PC-3 (cell line): ENCODE results near the gene CKB. TPM values are rescaled to one million over a fixed set of nuclear protein-coding genes. Genes with fewer than 3 reads are reported as not detected.

Experiments
- ATAC-seq: fragments of 200-7000 bp; cut with Tn5 transposase; 2 replicates; pipeline ENCODE4 v1.9.1; 2020; ENCODE audit warnings: mild to moderate bottlenecking, moderate library complexity
- BruUV-seq: library from RNA; stranded (reverse); fragments of 400-500 nt; replicated peaks from 2 replicates; lab custom pipeline; 2021; lab: Mats Ljungman, UMichigan
- CTCF ChIA-PET: fragments of 300-600 bp; sonication (Branson Sonifier 250); formaldehyde crosslinking; loops from one replicate; lab custom pipeline; 2022; ENCODE audit warnings: antibody characterized with exemption; lab: Charles Lee
- POLR2A ChIA-PET: fragments of 300-600 bp; sonication (Branson Sonifier 250); formaldehyde crosslinking; loops from one replicate; lab custom pipeline; 2022; ENCODE audit warnings: antibody characterized with exemption; ENCODE audit not compliant: unreplicated experiment; lab: Charles Lee
- DNase-seq: peaks from one replicate; pipeline ENCODE4 v3.0.0-alpha.2; 2015
- H2AFZ ChIP-seq: fragments of 300-600 bp; sonication (generic); 2 replicates; pipeline ENCODE4 v1.6.0; 2016; ENCODE audit warnings: antibody characterized with exemption, low read length
- H3F3A ChIP-seq: fragments of 300-600 bp; sonication (generic); one replicate; pipeline ENCODE4 v1.6.0; 2017; ENCODE audit warnings: antibody characterized with exemption, low read length, control low read depth, mild to moderate bottlenecking; ENCODE audit not compliant: unreplicated experiment
- H3K27ac ChIP-seq: fragments of 300-600 bp; sonication (generic); 2 replicates; pipeline ENCODE4 v1.5.1; 2016; ENCODE audit warnings: mild to moderate bottlenecking, low read length
- H3K27me3 ChIP-seq: fragments of 300-600 bp; sonication (generic); 2 replicates; pipeline ENCODE4 v1.6.1; 2016; ENCODE audit warnings: low read length, mixed read lengths
- H3K36me3 ChIP-seq: fragments of 300-600 bp; sonication (generic); 2 replicates; pipeline ENCODE4 v1.6.1; 2016; ENCODE audit warnings: low read depth, mixed run types, low read length, mixed read lengths
- H3K4me1 ChIP-seq: fragments of 300-600 bp; sonication (generic); 2 replicates; pipeline ENCODE4 v1.5.1; 2016; ENCODE audit warnings: low read length; ENCODE audit not compliant: insufficient read depth
- H3K4me2 ChIP-seq: fragments of 300-600 bp; sonication (generic); 2 replicates; pipeline ENCODE4 v1.6.0; 2016; ENCODE audit warnings: low read length
- H3K4me3 ChIP-seq: fragments of 300-600 bp; sonication (generic); 2 replicates; pipeline ENCODE4 v1.5.1; 2016; ENCODE audit warnings: mild to moderate bottlenecking, low read length, mixed read lengths
- H3K79me2 ChIP-seq: fragments of 300-600 bp; sonication (generic); 2 replicates; pipeline ENCODE4 v1.6.1; 2017; ENCODE audit warnings: low read length, mixed read lengths
- H3K9ac ChIP-seq: fragments of 300-600 bp; sonication (generic); 2 replicates; pipeline ENCODE4 v1.6.0; 2016; ENCODE audit warnings: mild to moderate bottlenecking, low read length
- H3K9me2 ChIP-seq: fragments of 300-600 bp; sonication (generic); replicated peaks from 2 replicates; pipeline ENCODE4 v1.6.1; 2016; ENCODE audit warnings: mixed run types, low read length, mixed read lengths
- H3K9me3 ChIP-seq: fragments of 300-600 bp; sonication (generic); 2 replicates; pipeline ENCODE4 v1.6.1; 2016; ENCODE audit warnings: low read length, mixed read lengths
- H4K20me1 ChIP-seq: fragments of 300-600 bp; sonication (generic); 2 replicates; pipeline ENCODE4 v1.6.1; 2016; ENCODE audit warnings: low read length, mixed read lengths
- EZH2 ChIP-seq: fragments of 300-600 bp; sonication (generic); IDR thresholded peaks from one replicate; pipeline ENCODE4 v1.6.1; 2017; ENCODE audit warnings: antibody characterized with exemption, mild to moderate bottlenecking, low read length; ENCODE audit not compliant: unreplicated experiment
- EZH2phosphoT487 ChIP-seq: fragments of 300-600 bp; sonication (generic); IDR thresholded peaks from 2 replicates; pipeline ENCODE4 v1.6.1; 2018; ENCODE audit warnings: mild to moderate bottlenecking, antibody characterized with exemption, low read length, borderline replicate concordance
- intact Hi-C: fragments of 100-400 bp; cut with micrococcal nuclease; formaldehyde crosslinking; loops from 2 replicates; pipeline ENCODE4 v1.9.0; 2023
- total RNA-seq: library from RNA; depleted of rRNA; stranded (reverse); fragments of >200 nt; gene quantifications from 2 replicates; pipeline ENCODE4 v1.2.3, GENCODE V29; 2014
- TF ChIP-seq, protein P1 (sequence below): fragments of 300-600 bp; sonication (generic); conservative IDR thresholded peaks from 2 replicates; pipeline ENCODE4 v1.5.1; 2017; ENCODE audit warnings: antibody characterized with exemption, low read depth, mild to moderate bottlenecking, low read length

Gene CKB
- total RNA-seq, 1 experiment from 2014 or later, result 299 TPM

DNA sequence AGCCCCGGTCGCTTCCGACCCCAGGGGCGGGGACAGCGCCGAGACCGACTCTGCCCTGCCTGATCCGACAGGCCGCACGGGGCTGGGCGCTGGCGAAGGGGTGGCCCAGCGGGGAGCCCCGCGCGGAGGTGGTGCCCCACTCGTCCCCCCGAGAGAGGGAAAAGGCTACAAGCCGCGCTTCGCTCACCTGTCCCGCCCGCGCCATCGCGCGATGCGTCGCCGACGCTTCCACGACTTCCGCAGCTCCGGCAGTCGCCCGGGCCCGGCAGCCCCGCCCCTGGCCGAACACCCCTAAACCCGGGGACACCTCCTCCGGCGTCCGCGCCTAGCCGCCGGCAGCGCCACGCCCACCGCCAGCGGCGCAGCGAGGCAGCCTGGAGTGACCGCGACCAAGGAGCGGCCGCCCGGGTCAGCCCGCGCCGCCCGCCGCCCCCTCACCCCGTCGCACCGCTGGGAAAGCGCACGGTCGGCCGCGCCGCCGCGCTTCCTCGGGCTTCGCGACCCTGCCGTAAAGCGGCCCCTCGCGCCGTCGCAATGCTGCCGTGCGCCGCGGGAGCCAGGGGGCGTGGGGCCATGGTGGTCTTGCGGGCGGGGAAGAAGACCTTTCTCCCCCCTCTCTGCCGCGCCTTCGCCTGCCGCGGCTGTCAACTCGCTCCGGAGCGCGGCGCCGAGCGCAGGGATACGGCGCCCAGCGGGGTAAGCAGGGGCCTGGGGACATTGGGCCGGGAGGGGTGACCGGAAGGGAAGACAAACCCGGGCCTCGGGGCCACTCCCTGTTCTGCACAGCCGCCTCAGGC, 40.0 kb upstream of the CKB start, which contains the start of the genes BAG5 and COA8:
BAG5 (minus strand) TSS at position 229 of the 797 bp plus-strand sequence. CDS start 1,493 bp downstream, outside the sequence.
COA8 (plus strand) TSS at position 532 of the 797 bp plus-strand sequence; CDS start at position 574, 42 bp downstream.
- H3K4me2 ChIP-seq, result peak within 1 kb of the TSS; percentile 92
- no peaks in the 10 kb centered on the region for H3F3A ChIP-seq
- no peaks in the 10 kb centered on the region for H3K9me3 ChIP-seq
- H4K20me1 ChIP-seq, result peaks cover 32% of the 10 kb centered on the region
- peaks cover 41% of the 10 kb centered on the region for H3K4me1 ChIP-seq
- ATAC-seq (peak; percentile 57), DNase-seq (peak; percentile 79)
- H2AFZ ChIP-seq, result peak within 1 kb of the TSS; percentile 80
- peak within 1 kb of the TSS; percentile 84 for H3K27ac ChIP-seq
- H3K27me3 ChIP-seq, result no peaks in the 10 kb centered on the region
- intact Hi-C loops, result no loop called here
- no peaks in the 10 kb centered on the region for H3K9me2 ChIP-seq
- no TSS peak for BruUV-seq
- peak within 1 kb of the TSS; percentile 89 for H3K4me3 ChIP-seq
- peaks cover 24% of the 10 kb centered on the region for H3K36me3 ChIP-seq
- TF ChIP-seq EZH2 (no peak), EZH2phosphoT487 (no peak)
- TF ChIP-seq, protein P1, sequence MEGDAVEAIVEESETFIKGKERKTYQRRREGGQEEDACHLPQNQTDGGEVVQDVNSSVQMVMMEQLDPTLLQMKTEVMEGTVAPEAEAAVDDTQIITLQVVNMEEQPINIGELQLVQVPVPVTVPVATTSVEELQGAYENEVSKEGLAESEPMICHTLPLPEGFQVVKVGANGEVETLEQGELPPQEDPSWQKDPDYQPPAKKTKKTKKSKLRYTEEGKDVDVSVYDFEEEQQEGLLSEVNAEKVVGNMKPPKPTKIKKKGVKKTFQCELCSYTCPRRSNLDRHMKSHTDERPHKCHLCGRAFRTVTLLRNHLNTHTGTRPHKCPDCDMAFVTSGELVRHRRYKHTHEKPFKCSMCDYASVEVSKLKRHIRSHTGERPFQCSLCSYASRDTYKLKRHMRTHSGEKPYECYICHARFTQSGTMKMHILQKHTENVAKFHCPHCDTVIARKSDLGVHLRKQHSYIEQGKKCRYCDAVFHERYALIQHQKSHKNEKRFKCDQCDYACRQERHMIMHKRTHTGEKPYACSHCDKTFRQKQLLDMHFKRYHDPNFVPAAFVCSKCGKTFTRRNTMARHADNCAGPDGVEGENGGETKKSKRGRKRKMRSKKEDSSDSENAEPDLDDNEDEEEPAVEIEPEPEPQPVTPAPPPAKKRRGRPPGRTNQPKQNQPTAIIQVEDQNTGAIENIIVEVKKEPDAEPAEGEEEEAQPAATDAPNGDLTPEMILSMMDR, result no peak
- ChIA-PET CTCF (no interaction called here), POLR2A (interaction anchor here (0.6 to 1.5 kb wide), 2 partner anchors 11 to 42 kb away, joined by 3 to 4 read pairs; no protein-coding TSS in a partner anchor)
- peak within 1 kb of the TSS; percentile 97 for H3K9ac ChIP-seq
- peaks cover 97% of the 10 kb centered on the region for H3K79me2 ChIP-seq

DNA sequence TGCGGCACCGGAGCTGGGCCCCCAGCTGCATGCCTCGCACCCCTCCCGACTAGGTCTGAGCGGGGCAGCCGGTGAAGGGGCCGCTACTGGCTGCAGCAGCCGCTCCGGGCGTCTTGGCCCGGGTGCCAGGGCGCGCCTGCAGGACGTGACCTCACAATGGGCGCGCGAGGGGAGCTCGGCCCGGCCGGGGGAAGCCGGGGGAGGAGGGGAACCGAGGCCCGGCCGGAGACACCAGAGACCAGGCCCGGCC, 39.5 kb upstream of the CKB start:
- H4K20me1 ChIP-seq, result peaks cover 37% of the 10 kb centered on the region
- peaks cover 41% of the 10 kb centered on the region for H3K4me1 ChIP-seq
- no peaks in the 10 kb centered on the region for H3K9me3 ChIP-seq
- H3K79me2 ChIP-seq, result peaks cover 97% of the 10 kb centered on the region
- intact Hi-C loops, result no loop called here
- H3K4me3 ChIP-seq, result peak overlapping the region; percentile 89
- BruUV-seq, result no TSS peak
- H3K27ac ChIP-seq, result peak overlapping the region; percentile 84
- H3K4me2 ChIP-seq, result peak overlapping the region; percentile 92
- H2AFZ ChIP-seq, result peak overlapping the region; percentile 80
- H3F3A ChIP-seq, result no peaks in the 10 kb centered on the region
- no peaks in the 10 kb centered on the region for H3K27me3 ChIP-seq
- peak overlapping the region; percentile 97 for H3K9ac ChIP-seq
- DNase-seq (peak; percentile 20), ATAC-seq (peak; percentile 37)
- H3K9me2 ChIP-seq, result no peaks in the 10 kb centered on the region
- peaks cover 24% of the 10 kb centered on the region for H3K36me3 ChIP-seq
- TF ChIP-seq EZH2phosphoT487, result no peak
- TF ChIP-seq, protein P1, result no peak
- TF ChIP-seq EZH2, result no peak
- ChIA-PET CTCF (no interaction called here), POLR2A (interaction anchor here (0.6 to 1.5 kb wide), 2 partner anchors 11 to 41 kb away, joined by 3 to 4 read pairs; no protein-coding TSS in a partner anchor)
